ENCODE measurements around the gene MPHOSPH6.

DNA sequence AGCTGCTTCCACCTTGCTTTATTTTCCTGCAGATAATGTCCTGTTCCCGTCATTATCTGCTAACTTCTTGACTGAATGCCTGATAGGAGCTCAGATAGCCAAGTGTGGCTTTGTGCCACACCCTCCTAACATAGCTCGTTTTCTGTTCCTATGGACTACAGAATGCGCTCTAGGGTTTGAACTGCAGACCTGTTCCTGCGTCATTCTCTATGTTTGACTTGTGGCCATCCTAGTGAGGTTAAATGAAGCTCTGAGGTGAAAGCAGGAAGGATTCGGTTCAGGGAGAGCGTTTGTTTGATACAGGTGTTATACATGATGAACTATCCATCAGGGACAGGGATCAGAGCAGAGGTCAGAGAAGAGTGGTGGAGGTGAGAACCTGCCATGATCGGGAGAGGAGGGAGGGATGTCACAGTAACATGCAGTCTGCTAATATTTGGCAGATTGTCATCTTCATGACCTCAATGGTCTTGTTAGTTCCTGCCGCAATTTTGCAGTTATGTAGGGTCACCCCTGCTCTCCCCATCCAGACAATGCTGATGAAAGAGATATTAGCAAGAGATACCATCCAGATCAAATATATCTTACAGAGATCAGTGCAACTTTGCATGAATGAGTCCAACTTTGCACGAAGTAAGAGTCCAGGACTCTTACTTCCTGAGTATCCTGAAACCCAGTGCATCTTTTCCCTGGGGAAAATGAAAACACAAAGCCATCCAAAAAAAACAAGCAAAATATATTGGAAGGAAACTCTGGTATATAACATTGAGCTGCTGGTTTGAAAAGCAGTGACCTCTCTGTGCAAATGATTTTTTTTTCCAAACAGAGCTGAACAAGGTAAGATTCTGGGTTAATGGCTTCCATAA is 32.8 kb downstream of the MPHOSPH6 start:
- TF ChIP-seq CTCF (IDR thresholded peaks at IDR 0.05; ENCODE audit: insufficient read depth, low read depth, low read length) (no peak), EZH2 (IDR thresholded peaks at IDR 0.05; ENCODE audit: insufficient read depth, low read length) (no peak)

All from astrocyte (in vitro differentiated cells and primary cell).